Breast epithelium (tissue), 3 donors: ENCODE results near the gene EIPR1.

Experiments
- CTCF ChIP-seq, 3 donors: fragments of 450-650 bp; IDR thresholded peaks; one replicate each; pipeline ENCODE4 v1.5.1; 2016 to 2017; ENCODE audit warnings: antibody characterized with exemption in 3 of 3, mild to moderate bottlenecking in 3 of 3, moderate library complexity in 3 of 3
- POLR2A ChIP-seq: fragments of 450-650 bp; IDR thresholded peaks from one replicate; pipeline ENCODE4 v1.6.1; 2016; ENCODE audit warnings: antibody characterized with exemption, mild to moderate bottlenecking, moderate library complexity
- POLR2AphosphoS5 ChIP-seq, 3 donors: sonication (generic); formaldehyde crosslinking; IDR thresholded peaks; one replicate each; pipeline ENCODE4 v1.6.1; 2017; ENCODE audit warnings: antibody characterized with exemption in 3 of 3

- TF ChIP-seq CTCF (IDR thresholded peaks at IDR 0.05) (no peak), POLR2A (no peak), POLR2AphosphoS5 (IDR thresholded peaks at IDR 0.05) (no peak)
Observed at GRCh38 chr2:3285901-3286645, 91.5 kb downstream of the EIPR1 start.
